ENCODE results near the gene SPEG.
"Not testable (repeated sequence)": the region's sequence is repeated elsewhere in the genome, so short reads cannot be mapped to it uniquely, and the experiment has no call there.

Gene SPEG

GRCh38 chr2:219405451-219405850, 29.2 kb upstream of the SPEG start:
- no peak for DNase-seq

- no peak for DNase-seq
Measured at GRCh38 chr2:219405958-219406860, 28.4 kb upstream of the SPEG start.

- no peak for DNase-seq
Measured at GRCh38 chr2:219406861-219407230, 27.8 kb upstream of the SPEG start.

- DNase-seq: not testable (repeated sequence)
Measured at GRCh38 chr2:219407343-219407742, 27.3 kb upstream of the SPEG start.

- DNase-seq: no peak
Measured at GRCh38 chr2:219408204-219408603, 26.4 kb upstream of the SPEG start.

- DNase-seq: no peak
Measured at GRCh38 chr2:219408631-219409030, 26.0 kb upstream of the SPEG start.

- DNase-seq: no peak
Measured at GRCh38 chr2:219409619-219410018, 25.0 kb upstream of the SPEG start.

GRCh38 chr2:219410390-219410789, 24.3 kb upstream of the SPEG start:
- DNase-seq: no peak

GRCh38 chr2:219414857-219415256, 19.8 kb upstream of the SPEG start:
- no peak for DNase-seq

- no peak for DNase-seq
Measured at GRCh38 chr2:219415580-219416234, 18.9 kb upstream of the SPEG start.

- DNase-seq: no peak
Measured at GRCh38 chr2:219416235-219416602, 18.4 kb upstream of the SPEG start.

- DNase-seq: no peak
Measured at GRCh38 chr2:219416938-219417337, 17.7 kb upstream of the SPEG start.

- no peak for DNase-seq
Measured at GRCh38 chr2:219417374-219417773, 17.3 kb upstream of the SPEG start.

- no peak for DNase-seq
Measured at GRCh38 chr2:219418155-219419011, 16.3 kb upstream of the SPEG start, which contains the start of gene DES. Gene DES, plus strand, starts transcription at chr2:219418377. Its CDS starts 86 bp downstream, at chr2:219418463.

- DNase-seq: no peak
Measured at GRCh38 chr2:219419012-219419324, 15.7 kb upstream of the SPEG start.

GRCh38 chr2:219419331-219420197, 15.1 kb upstream of the SPEG start:
- DNase-seq: no peak

GRCh38 chr2:219420687-219421086, 14.0 kb upstream of the SPEG start:
- no peak for DNase-seq

- no peak for DNase-seq
Measured at GRCh38 chr2:219421323-219421722, 13.3 kb upstream of the SPEG start.

- DNase-seq: no peak
Measured at GRCh38 chr2:219422952-219423534, 11.6 kb upstream of the SPEG start.

GRCh38 chr2:219423652-219424377, 10.8 kb upstream of the SPEG start:
- DNase-seq: no peak

Measured in RPMI8226 (cell line).